ENCODE results near the gene FCHSD2. TPM values are rescaled to one million over a fixed set of nuclear protein-coding genes. Genes with fewer than 3 reads are reported as not detected.
A peak's percentile ranks its signal among the peaks of the same experiment; 100 is the strongest.

The FCHSD2 gene
- total and polyA plus RNA-seq, 2 donors (not counting 3 experiments of a cell fraction or from before 2014, with no cell fraction given) = 20.8 to 56.9 TPM

DNA sequence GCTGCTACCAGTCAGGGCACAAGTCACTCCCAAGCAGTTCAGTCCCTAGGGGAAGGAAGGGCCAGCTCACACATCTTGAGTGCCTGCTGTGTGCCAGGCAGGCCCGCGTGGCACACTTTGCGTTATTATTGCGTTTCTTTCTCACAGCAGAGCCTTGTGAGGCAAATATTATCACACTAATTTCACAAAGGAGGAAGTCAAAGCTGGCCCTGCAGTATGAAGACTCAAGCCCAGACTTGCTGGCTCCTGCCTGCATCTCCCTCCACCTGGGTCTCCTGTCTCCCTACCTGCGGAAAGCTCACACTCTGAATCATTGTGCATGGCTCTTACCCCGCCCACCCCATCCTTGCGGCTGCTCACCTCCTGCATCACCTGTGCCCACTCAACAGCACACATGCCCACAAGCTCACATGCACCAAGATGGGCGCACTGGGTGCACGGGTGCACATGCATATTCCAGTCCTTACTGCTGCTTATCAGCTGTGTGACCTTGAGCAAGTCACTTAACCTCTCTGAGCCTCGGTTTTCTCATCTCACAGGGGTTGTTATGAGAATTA lies 44.3 kb upstream of the FCHSD2 start:
- Histone ChIP-seq H3K9ac (replicated peaks; ENCODE audit: extremely low read depth, insufficient read depth, low read length) (no peak overlapping the region), H3K36me3 (ENCODE audit: control insufficient read depth in 2 of 2, extremely low read depth in 1 of 2, insufficient read depth in 2 of 2, low read length in 2 of 2) (no peaks in the 10 kb centered on the region), H3K79me2 (ENCODE audit: control insufficient read depth, insufficient read depth, low read length) (no peaks in the 10 kb centered on the region), H3K9me3 (replicated peaks; ENCODE audit: control insufficient read depth, insufficient read depth, low read length) (no peaks in the 10 kb centered on the region), H3K4me3 (replicated peaks in 1 of 3; ENCODE audit: insufficient read depth in 1 of 3, low read depth in 1 of 3, low read length in 3 of 3) (no peak overlapping the region), H4K20me1 (replicated peaks; ENCODE audit: control insufficient read depth, extremely low read depth, insufficient read depth, low read length) (no peaks in the 10 kb centered on the region), H2AFZ (ENCODE audit: low read depth, low read length) (peak overlapping the region; percentile 42), H3K27ac (ENCODE audit: insufficient read depth, low read depth, low read length) (peak overlapping the region; percentile 53), H3K9me1 (replicated peaks; ENCODE audit: control insufficient read depth, extremely low read depth, insufficient read depth, low read length) (no peaks in the 10 kb centered on the region), H3K27me3 (ENCODE audit: control insufficient read depth in 2 of 2, insufficient read depth in 2 of 2, low read length in 2 of 2) (no peaks in the 10 kb centered on the region), H3K4me2 (ENCODE audit: insufficient read depth, low read length) (peak overlapping the region; percentile 26), H3K4me1 (ENCODE audit: control insufficient read depth, extremely low read depth, insufficient read depth, low read length) (peaks cover 23% of the 10 kb centered on the region)
- DNase-seq (ENCODE audit: low read depth, low spot score) (no peak), FAIRE-seq (no peak)
- ChIA-PET POLR2A (interaction anchor here (0.6 to 1.2 kb wide), 3 partner anchors 9 to 102 kb away, joined by 3 to 4 read pairs (median 3); no protein-coding TSS in a partner anchor), CTCF (interaction anchor here (0.6 to 5.1 kb wide), 28 partner anchors 7 to 1032 kb away, joined by 3 to 110 read pairs (median 7); partner anchors contain the start of genes FCHSD2 and P2RY2)
- TF ChIP-seq MYC (IDR thresholded peaks at IDR 0.05; ENCODE audit: low read depth, low read length) (peak; percentile 8), FOS (IDR thresholded peaks at IDR 0.05; ENCODE audit: borderline replicate concordance, insufficient read depth, low read length) (no peak), EZH2 (IDR thresholded peaks at IDR 0.05; ENCODE audit: borderline replicate concordance, low read depth, low read length, severe bottlenecking) (no peak)
- TF ChIP-seq, protein P1, sequence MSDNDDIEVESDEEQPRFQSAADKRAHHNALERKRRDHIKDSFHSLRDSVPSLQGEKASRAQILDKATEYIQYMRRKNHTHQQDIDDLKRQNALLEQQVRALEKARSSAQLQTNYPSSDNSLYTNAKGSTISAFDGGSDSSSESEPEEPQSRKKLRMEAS (IDR thresholded peaks at IDR 0.05; ENCODE audit: insufficient read depth, insufficient read length) = no peak
- TSS peak; percentile 35 for BruUV-seq (replicated peaks)
- dilution Hi-C loops (cut with MboI; ENCODE audit: extremely low pct_ligation_motif_present, low sequenced_read_pairs) = no loop called here
- intact Hi-C loops (cut with micrococcal nuclease) = no loop called here

DNA sequence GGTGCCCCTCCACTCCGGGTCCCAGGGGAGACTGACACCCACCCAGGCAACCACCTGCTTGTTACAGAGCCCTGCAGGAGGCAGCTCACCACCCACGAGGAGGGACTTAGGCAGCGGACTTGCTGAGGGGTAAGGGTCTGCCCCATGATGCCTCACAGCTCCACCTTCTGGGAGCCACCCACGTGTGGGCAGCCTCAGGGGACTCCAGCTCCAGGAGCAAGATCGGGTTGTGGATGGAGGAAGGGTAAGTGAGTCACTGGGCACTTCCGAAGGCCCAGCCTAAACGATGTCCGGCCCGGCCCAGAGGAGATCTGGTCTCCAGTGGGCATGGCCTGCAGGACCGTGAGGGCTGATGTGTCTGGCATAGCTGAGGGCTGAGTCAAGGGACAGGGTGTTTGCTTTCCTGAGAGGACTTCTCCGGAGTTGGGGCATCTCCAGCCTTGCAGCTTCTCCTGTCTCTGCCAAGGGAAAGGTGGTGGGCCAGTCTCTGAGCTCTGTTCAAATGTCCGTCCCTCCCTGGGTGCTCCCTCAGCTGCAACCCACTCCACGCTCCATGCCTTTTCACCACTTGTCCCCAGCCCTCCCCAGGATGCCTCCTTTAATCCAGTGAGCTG lies 43.7 kb upstream of the FCHSD2 start:
- Histone ChIP-seq H3K4me2 (ENCODE audit: insufficient read depth, low read length) (peak overlapping the region; percentile 26), H4K20me1 (replicated peaks; ENCODE audit: control insufficient read depth, extremely low read depth, insufficient read depth, low read length) (no peaks in the 10 kb centered on the region), H3K4me1 (ENCODE audit: control insufficient read depth, extremely low read depth, insufficient read depth, low read length) (peaks cover 23% of the 10 kb centered on the region), H3K79me2 (ENCODE audit: control insufficient read depth, insufficient read depth, low read length) (no peaks in the 10 kb centered on the region), H3K36me3 (ENCODE audit: control insufficient read depth in 2 of 2, extremely low read depth in 1 of 2, insufficient read depth in 2 of 2, low read length in 2 of 2) (no peaks in the 10 kb centered on the region), H3K27me3 (ENCODE audit: control insufficient read depth in 2 of 2, insufficient read depth in 2 of 2, low read length in 2 of 2) (no peaks in the 10 kb centered on the region), H2AFZ (ENCODE audit: low read depth, low read length) (peak overlapping the region; percentile 42), H3K9ac (replicated peaks; ENCODE audit: extremely low read depth, insufficient read depth, low read length) (no peak overlapping the region), H3K9me1 (replicated peaks; ENCODE audit: control insufficient read depth, extremely low read depth, insufficient read depth, low read length) (no peaks in the 10 kb centered on the region), H3K27ac (ENCODE audit: insufficient read depth, low read depth, low read length) (peak overlapping the region; percentile 53), H3K4me3 (replicated peaks in 1 of 3; ENCODE audit: insufficient read depth in 1 of 3, low read depth in 1 of 3, low read length in 3 of 3) (no peak overlapping the region), H3K9me3 (replicated peaks; ENCODE audit: control insufficient read depth, insufficient read depth, low read length) (no peaks in the 10 kb centered on the region)
- intact Hi-C loops (cut with micrococcal nuclease) = loop anchor here (1.0 kb wide), 8 partner anchors 8 to 208 kb away; partner anchors contain the start of gene P2RY2
- TF ChIP-seq EZH2 (IDR thresholded peaks at IDR 0.05; ENCODE audit: borderline replicate concordance, low read depth, low read length, severe bottlenecking) (no peak), JUN (IDR thresholded peaks at IDR 0.05; ENCODE audit: borderline replicate concordance, insufficient read depth, insufficient read length, low read depth) (peak; percentile 53), POLR2AphosphoS5 (IDR thresholded peaks at IDR 0.05; ENCODE audit: insufficient read depth, low read depth, low read length) (peak; percentile 93), MYC (IDR thresholded peaks at IDR 0.05; ENCODE audit: low read depth, low read length) (peak; percentile 69), POLR2A (IDR thresholded peaks at IDR 0.05; ENCODE audit: low read depth, low read length) (peak; percentile 66), GATA2 (IDR thresholded peaks at IDR 0.05; ENCODE audit: insufficient read depth, insufficient read length, low read depth, low read length) (peak; percentile 33), FOS (IDR thresholded peaks at IDR 0.05; ENCODE audit: borderline replicate concordance, insufficient read depth, low read length) (peak; percentile 96)
- TF ChIP-seq, protein P1 (IDR thresholded peaks at IDR 0.05; ENCODE audit: insufficient read depth, insufficient read length) = peak; percentile 16
- TF ChIP-seq, protein P2, sequence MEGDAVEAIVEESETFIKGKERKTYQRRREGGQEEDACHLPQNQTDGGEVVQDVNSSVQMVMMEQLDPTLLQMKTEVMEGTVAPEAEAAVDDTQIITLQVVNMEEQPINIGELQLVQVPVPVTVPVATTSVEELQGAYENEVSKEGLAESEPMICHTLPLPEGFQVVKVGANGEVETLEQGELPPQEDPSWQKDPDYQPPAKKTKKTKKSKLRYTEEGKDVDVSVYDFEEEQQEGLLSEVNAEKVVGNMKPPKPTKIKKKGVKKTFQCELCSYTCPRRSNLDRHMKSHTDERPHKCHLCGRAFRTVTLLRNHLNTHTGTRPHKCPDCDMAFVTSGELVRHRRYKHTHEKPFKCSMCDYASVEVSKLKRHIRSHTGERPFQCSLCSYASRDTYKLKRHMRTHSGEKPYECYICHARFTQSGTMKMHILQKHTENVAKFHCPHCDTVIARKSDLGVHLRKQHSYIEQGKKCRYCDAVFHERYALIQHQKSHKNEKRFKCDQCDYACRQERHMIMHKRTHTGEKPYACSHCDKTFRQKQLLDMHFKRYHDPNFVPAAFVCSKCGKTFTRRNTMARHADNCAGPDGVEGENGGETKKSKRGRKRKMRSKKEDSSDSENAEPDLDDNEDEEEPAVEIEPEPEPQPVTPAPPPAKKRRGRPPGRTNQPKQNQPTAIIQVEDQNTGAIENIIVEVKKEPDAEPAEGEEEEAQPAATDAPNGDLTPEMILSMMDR (IDR thresholded peaks at IDR 0.05; ENCODE audit: extremely low read depth in 1 of 2, insufficient read depth in 1 of 2, low read depth in 1 of 2, low read length in 2 of 2) = no peak
- ChIA-PET POLR2A (interaction anchor here (0.6 to 1.2 kb wide), 3 partner anchors 8 to 103 kb away, joined by 3 to 4 read pairs (median 3); no protein-coding TSS in a partner anchor), CTCF (interaction anchor here (0.6 to 5.1 kb wide), 32 partner anchors 8 to 1033 kb away, joined by 3 to 110 read pairs (median 6); partner anchors contain the start of genes FCHSD2 and P2RY2)
- peak; percentile 57 for DNase-seq (ENCODE audit: low read depth, low spot score)
- no TSS peak for BruUV-seq (replicated peaks)
- peak; percentile 99 for FAIRE-seq
- dilution Hi-C loops (cut with MboI; ENCODE audit: extremely low pct_ligation_motif_present, low sequenced_read_pairs) = no loop called here

Data from endothelial cell of umbilical vein (primary cell).